ENCODE data around the gene PNMA8C.

DNA sequence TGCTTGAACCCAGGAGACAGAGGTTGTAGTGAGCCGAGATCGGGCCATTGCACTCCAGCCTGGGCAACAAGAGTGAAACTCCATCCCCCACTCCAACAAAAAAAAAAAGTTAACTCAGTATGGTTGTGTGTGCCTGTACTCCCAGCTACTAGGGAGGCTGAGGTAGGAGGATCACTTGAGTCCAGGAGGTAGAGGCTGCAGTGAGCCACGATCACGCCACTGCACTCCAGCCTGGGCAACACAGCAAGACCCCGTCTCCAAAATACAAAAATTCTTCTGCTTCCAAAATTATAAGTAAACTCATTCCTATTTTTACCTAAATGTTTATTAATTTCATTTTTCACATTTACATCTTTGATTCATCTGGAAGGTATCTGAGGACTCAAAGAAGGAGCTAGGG lies 28.2 kb upstream of the PNMA8C start:
- no peak for TF ChIP-seq EZH2 (IDR thresholded peaks at IDR 0.05; ENCODE audit: insufficient read depth, low read length)
- TF ChIP-seq, protein P1, sequence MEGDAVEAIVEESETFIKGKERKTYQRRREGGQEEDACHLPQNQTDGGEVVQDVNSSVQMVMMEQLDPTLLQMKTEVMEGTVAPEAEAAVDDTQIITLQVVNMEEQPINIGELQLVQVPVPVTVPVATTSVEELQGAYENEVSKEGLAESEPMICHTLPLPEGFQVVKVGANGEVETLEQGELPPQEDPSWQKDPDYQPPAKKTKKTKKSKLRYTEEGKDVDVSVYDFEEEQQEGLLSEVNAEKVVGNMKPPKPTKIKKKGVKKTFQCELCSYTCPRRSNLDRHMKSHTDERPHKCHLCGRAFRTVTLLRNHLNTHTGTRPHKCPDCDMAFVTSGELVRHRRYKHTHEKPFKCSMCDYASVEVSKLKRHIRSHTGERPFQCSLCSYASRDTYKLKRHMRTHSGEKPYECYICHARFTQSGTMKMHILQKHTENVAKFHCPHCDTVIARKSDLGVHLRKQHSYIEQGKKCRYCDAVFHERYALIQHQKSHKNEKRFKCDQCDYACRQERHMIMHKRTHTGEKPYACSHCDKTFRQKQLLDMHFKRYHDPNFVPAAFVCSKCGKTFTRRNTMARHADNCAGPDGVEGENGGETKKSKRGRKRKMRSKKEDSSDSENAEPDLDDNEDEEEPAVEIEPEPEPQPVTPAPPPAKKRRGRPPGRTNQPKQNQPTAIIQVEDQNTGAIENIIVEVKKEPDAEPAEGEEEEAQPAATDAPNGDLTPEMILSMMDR (IDR thresholded peaks at IDR 0.05; ENCODE audit: insufficient read depth, low read depth, low read length), result no peak

Measured in astrocyte (in vitro differentiated cells and primary cell).